ENCODE results near the gene SUSD6.

DNA sequence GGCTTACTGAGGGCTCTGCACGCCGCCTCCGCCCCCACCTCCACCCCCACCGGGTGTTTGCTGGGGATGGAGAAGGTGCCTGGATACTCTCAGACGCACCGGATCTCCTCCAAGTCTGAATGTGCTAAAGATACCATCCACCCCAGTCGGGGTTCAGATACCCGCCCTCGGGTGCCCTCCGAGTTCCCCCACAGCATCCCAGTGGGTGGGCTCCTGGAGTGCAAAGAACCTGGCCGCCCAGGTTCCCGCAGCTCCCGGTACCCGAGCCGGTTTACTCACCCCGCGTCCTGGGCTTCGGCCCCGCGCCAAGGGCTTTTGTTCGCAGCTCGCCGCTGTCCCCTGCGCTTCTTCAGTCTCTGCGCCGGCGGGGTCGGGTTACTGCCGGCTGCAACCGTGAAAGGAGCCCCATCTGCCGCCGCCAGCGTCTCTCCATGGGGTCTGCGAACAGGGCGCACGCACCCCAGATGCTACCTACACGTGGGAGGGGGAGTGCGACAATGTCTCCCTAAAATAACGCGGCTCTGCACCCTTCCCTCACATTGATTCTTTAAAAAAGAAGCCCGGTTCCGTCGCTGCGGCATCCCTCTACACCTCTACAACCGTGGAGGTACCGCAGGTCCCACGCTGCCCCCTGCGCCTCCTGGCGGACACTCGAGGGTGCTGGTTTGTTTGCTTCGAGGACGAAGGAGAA lies 37.0 kb upstream of the SUSD6 start, which contains the start of gene CCDC177:
- no peak for TF ChIP-seq POLR2A (IDR thresholded peaks at IDR 0.05)
- TF ChIP-seq CTCF (IDR thresholded peaks at IDR 0.05): peak; percentile 35 to 81 (median 62)
